Measurements from ENCODE around the gene HM13. TPM values are rescaled to one million over a fixed set of nuclear protein-coding genes. Genes with fewer than 3 reads are reported as not detected.
A peak's percentile ranks its signal among the peaks of the same experiment; 100 is the strongest.

HM13 gene
- total and polyA plus RNA-seq, 12 donors = 27.5 to 102 (median 34.9) TPM

DNA sequence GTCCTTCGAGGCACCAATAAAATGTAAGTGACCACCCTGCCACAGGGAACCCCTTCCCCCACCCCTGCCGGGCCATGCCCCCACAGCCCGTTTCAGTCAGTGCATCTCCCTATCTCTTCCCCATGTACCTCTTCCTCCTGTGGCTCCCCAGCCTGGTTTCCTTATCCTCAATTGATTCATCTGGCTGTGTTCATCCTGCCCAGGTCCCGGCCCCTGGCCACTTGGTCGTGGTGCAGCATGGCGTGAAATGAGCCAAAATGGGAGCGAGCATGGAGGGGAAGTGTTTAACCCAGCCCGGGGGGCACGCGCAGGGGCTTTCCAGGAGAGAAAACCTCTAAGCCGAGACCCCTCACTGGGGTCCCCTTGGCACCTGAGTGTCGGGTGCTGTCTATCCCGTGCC, 35.9 kb downstream of the HM13 start:
- ATAC-seq = no peak
- no peaks in the 10 kb centered on the region for H3K9me3 ChIP-seq
- WGBS, 2 donors = 91 to 93% methylated on average over 13 of the region's 13 CpGs
- no peak overlapping the region for H3K27ac ChIP-seq
- peaks cover 0 to 100% (median 39%) of the 10 kb centered on the region in 9 donors for H3K36me3 ChIP-seq
- no peak for DNase-seq
- H3K4me3 ChIP-seq = no peak overlapping the region
- intact Hi-C loops (cut with DNase I) = loop anchor here in 1 of 10 donors (10.0 kb wide), 1 partner anchor 185 kb away; the partner anchor contains the start of gene TPX2
- TF ChIP-seq, protein P1, sequence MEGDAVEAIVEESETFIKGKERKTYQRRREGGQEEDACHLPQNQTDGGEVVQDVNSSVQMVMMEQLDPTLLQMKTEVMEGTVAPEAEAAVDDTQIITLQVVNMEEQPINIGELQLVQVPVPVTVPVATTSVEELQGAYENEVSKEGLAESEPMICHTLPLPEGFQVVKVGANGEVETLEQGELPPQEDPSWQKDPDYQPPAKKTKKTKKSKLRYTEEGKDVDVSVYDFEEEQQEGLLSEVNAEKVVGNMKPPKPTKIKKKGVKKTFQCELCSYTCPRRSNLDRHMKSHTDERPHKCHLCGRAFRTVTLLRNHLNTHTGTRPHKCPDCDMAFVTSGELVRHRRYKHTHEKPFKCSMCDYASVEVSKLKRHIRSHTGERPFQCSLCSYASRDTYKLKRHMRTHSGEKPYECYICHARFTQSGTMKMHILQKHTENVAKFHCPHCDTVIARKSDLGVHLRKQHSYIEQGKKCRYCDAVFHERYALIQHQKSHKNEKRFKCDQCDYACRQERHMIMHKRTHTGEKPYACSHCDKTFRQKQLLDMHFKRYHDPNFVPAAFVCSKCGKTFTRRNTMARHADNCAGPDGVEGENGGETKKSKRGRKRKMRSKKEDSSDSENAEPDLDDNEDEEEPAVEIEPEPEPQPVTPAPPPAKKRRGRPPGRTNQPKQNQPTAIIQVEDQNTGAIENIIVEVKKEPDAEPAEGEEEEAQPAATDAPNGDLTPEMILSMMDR (IDR thresholded peaks at IDR 0.05) = no peak
- no peaks in the 10 kb centered on the region for H3K27me3 ChIP-seq
- H3K4me1 ChIP-seq = peaks cover 0 to 28% (median 9%) of the 10 kb centered on the region in 9 donors

DNA sequence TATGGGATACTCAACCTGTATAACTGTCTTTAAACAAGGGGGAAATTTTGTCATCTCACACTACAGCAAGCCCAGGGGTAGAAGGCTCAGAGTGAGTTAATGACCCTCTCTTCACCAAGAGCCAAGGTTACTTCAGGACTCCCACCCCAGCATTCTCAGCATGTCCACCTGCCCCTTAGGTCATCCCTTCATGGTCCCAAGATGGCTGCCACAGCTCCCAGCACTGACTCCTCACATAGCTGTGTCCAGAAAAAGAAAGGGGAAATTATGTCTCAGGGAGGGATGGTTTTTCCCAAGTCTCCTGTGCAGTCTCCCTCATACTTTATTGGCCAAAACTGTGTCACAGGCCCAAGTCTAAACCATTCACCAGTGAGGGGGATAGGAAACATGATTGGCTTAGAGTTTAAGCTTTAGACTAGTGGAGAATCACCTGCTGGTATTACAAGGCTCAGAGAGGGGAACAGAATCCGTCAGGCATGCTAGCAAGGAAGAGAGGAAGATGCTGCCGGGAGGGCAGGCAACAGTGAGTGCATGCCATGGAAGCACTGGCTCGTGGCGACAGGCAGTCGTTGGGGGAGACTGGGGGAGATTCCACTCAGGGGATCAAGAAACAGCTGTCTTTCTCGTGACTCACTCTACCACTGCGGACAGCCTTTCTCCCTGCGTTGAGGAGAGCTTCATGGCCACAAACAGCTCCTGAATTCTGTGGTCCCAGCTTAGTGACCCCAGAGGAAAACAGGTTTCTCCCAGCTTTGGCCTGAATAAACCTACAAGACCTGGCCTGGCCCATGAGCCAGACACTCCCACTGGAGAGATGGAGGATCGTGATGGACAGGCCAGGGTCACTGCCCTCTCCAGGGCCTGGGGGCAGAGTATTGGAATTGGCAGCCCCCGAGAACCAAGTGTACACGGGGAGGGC, 37.2 kb downstream of the HM13 start:
- intact Hi-C loops (cut with DNase I) = loop anchor here in 1 of 10 donors (10.0 kb wide), 1 partner anchor 183 kb away; the partner anchor contains the start of gene TPX2
- H3K27me3 ChIP-seq = no peaks in the 10 kb centered on the region
- TF ChIP-seq, protein P1 (IDR thresholded peaks at IDR 0.05) = no peak
- no peak for ATAC-seq
- no peaks in the 10 kb centered on the region for H3K9me3 ChIP-seq
- no peak overlapping the region for H3K27ac ChIP-seq
- WGBS, 2 donors = 88 to 90% methylated on average over 11 of the region's 11 CpGs
- peaks cover 0 to 100% (median 41%) of the 10 kb centered on the region in 9 donors for H3K36me3 ChIP-seq
- peaks cover 0 to 18% (median 9%) of the 10 kb centered on the region in 9 donors for H3K4me1 ChIP-seq
- no peak for DNase-seq
- no peak overlapping the region for H3K4me3 ChIP-seq

DNA sequence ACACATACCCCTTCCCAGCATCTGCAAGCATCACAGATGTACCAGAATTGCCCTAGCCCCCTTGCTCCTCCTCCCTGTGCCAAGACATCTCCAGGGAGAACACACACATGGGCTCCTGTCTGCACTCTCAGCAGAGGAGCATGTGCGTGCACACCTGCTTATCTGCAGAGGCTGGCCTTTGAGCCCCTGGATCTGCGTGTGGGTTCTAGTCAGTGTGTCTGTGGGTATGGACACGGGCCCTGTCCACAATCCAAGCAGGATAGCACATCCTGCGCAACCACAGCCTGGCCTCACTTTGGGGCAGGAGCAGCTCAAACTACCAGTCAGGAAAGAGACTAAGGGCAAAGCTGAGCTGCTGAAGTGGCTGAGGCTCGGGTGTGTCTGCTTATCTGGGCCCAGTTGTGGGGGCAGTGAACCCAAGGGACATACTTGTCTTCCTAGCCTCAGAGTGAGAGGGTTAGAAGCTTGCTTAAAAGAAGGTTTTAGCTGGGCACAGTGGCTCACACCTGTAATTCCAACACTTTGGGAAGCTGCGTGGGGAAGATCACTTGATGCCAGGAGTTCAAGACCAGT, 41.0 kb downstream of the HM13 start:
- Histone ChIP-seq H3K4me1 (peaks cover 0 to 11% (median 0%) of the 10 kb centered on the region in 9 donors), H3K27ac (no peak overlapping the region), H3K4me3 (no peak overlapping the region), H3K36me3 (peaks cover 0 to 95% (median 24%) of the 10 kb centered on the region in 9 donors), H3K9me3 (no peaks in the 10 kb centered on the region), H3K27me3 (no peaks in the 10 kb centered on the region)
- DNase-seq = no peak
- TF ChIP-seq, protein P1 (IDR thresholded peaks at IDR 0.05) = no peak
- ATAC-seq = no peak
- WGBS, 2 donors = 75 to 88% methylated on average over 6 of the region's 6 CpGs
- intact Hi-C loops (cut with DNase I) = loop anchor here in 1 of 10 donors (10.0 kb wide), 1 partner anchor 180 kb away; the partner anchor contains the start of gene TPX2

DNA sequence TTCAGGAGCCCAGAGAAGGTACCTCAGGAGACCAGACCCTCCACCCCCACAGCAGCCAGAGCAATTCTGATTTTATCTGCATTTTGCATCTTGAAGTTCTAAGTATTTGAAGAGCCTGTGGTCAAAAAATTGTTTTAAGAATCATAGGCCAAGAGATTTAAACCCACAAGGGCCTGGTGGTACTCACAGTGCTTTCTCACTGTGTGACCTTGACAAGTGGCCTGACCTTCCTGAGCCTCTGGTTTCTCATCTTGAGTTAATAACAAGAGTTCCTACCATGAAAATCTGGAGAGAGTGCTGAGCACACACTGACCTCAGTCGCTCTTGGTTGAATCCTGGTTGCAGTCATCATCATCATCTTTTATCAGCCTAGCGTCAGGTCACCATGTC, 45.5 kb downstream of the HM13 start:
- TF ChIP-seq, protein P1 (IDR thresholded peaks at IDR 0.05) = no peak
- Histone ChIP-seq H3K4me1 (peaks cover 0 to 27% (median 5%) of the 10 kb centered on the region in 9 donors), H3K36me3 (peaks cover 0 to 92% (median 25%) of the 10 kb centered on the region in 9 donors), H3K4me3 (no peak overlapping the region), H3K27ac (peak overlapping the region in 1 of 10 donors; percentile 72), H3K27me3 (no peaks in the 10 kb centered on the region), H3K9me3 (no peaks in the 10 kb centered on the region)
- WGBS, 2 donors = 77 to 95% methylated on average over 2 of the region's 2 CpGs
- no peak for DNase-seq
- intact Hi-C loops (cut with DNase I) = loop anchor here in 7 of 10 donors (2.0 to 10.0 kb wide), 6 partner anchors 53 to 175 kb away; partner anchors contain the start of genes BCL2L1 (in 4 of the 7) and TPX2 (in 1 of the 7)
- no peak for ATAC-seq
